Nucleus accumbens (tissue), 56 donors: Measurements from ENCODE around the gene ARG2.

ENCODE experiments used
- DNase-seq, 56 donors: peaks; one replicate each; lab custom pipeline; 2025; lab: John Stamatoyannopoulos, UW

Gene ARG2

DNA sequence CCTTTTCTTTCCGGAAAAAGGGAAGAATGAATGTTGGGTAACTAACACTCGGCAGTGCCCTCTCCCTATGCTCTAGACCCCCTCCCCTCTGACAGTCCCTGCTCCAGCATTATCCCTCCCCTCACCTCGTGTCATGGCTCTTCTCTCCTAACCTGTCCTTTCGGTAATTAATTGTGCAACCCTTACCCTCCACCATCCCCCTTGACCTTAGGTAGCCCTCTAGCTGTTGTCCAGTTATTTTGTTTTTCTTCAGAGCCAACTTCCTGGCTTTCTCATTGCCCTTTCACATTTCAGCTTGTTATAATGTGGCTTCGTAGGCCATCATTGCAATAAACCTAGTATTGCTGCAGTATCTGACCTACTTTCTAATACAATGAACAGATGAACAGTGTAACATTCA, 11.2 kb downstream of the ARG2 start:
- no peak for DNase-seq

DNA sequence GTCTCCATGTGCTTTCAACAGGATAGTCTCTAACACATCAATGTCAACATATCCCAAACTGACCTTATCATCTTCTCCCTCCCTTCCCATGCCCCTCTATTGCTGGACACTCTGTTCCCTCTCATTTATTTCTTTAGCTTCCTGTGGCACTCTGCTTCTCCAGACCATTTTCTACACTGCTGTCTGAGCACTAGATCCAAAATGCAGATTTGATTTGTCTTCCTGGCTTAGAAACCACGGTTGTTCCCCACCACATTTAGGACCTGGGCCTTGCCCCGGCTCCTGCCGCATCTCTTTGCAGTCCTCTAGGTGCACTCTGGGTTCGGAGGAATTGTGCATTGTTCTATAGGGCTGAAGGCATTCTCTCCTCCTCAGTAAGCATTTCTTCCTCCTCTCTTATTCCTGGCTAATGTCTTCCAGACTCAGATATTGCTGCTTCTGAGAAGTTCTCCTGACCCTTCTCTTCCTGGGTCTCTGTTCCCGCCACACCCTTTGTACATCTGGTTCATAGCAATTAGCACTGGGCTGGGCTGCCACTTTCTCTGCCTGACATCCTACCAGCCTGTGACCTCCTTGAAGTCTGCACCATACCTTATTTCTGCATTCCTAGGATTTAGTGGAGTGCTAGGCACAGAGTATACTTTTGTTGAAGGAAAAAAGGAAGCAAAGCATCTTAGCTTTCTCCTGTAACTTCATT, 13.9 kb downstream of the ARG2 start:
- no peak for DNase-seq

DNA sequence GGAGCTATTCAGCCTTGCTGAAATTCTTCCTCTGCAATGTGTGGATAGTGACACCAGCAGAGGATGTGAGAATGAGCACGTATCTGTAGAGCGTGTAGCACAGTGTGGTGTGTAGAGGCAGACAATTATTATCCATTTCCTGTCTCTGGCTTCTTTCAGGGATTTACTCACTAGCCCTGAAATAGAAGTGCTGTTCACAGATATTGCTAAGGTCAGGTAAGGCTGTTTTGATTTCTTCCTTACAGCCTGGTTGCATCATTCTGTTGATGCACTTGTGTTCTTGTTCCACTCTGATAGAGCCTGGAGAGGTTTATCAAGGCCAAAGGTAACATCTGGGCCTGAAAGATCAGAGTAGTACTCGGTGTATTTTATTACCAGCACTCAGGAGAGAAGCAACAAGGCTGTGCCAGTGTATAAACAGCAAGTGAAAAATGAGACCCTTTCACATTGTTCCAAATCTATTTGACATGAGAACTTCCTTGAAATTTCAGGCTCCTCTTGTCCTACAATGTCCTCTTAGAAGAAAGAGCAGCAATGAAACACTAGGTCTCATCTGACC, 16.7 kb downstream of the ARG2 start:
- DNase-seq, result no peak

DNA sequence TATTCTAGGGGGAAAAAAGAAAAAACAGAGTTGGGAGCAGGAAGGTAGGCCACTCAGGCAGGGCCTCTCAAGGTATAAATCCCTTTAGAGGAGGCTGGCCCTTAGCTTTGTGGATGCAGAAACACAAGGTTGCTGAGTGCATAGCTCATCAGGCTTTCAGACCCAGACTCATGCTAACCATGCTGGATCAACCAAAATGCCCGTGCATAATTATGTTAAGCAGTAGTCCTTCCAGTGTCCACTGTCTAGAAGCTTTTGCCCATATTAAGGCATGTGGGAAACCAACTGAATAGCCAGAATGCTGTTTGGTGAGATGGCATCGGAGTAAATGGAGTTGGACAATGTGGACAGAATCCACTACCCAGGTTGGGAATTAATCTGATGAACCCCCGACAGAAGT, 18.9 kb downstream of the ARG2 start:
- no peak for DNase-seq

DNA sequence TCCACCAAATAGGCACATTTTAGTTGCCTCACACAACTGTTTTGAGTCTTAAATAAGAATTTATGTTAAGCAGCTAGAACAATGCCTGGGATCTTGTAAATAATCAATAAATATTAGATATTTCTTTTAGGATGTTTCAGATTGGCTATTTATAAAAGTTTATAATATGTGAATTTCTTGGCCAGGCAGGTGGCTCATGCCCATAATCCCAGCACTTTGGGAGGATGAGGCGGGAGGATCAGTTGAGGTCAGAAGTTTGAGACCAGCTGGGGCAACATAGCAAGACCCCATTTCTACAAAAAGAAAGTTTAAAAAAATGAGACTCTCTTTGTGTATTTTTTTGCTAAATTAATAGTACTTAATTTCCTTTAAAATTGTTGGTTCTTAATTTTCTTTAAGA, 21.8 kb downstream of the ARG2 start:
- DNase-seq, result no peak

DNA sequence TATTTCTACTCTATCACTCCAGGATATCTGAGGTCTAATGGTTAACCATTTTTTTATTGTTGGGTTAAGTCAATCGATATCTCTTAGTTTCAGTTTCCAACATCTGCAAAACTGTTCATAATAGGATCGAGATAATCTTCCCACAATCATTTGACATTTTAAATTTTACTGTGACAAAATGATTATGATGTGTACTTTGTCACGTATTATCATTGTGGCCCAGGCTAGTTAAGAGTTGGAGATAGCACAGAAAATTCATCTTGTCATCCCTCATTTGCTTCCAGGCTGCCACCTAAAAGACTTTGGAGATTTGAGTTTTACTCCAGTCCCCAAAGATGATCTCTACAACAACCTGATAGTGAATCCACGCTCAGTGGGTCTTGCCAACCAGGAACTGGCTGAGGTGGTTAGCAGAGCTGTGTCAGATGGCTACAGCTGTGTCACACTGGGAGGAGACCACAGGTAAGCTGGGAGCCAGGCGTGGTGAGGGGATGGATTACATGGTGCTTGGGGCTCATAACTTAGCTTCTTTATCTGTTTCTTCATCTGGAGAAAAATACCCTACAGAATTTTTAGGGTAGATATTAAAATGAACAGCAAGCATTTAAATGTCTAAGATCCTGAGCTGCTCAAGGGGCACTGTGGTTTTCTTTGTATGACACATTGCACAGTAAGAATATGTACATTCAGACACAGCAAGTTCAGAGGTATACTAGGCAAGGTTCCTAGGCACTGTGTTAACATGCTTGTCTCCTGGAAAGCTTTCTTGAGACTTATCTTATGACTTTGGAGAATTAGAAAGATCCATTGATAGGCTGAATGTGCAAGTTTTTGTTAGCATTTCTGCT, 22.4 kb downstream of the ARG2 start:
- no peak for DNase-seq

DNA sequence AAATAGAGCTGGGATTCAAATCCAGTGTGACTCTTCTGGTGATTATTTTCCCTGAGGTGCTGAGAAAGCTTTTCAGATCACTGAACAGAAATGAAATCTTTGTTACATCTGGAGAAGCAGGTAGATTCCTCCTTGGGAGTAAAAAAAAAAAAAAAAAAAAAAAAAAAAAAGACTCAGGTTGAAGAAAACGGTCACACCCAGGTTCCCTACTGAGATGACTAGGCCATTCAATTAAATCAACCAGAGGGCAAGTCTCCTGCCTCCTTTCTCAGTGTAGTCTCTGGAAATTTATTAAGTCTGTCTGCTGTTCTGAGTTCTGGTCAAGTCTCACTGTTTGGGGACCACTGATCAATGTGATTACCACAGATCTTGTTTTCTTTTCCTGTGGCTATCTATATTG, 24.0 kb downstream of the ARG2 start:
- no peak for DNase-seq

DNA sequence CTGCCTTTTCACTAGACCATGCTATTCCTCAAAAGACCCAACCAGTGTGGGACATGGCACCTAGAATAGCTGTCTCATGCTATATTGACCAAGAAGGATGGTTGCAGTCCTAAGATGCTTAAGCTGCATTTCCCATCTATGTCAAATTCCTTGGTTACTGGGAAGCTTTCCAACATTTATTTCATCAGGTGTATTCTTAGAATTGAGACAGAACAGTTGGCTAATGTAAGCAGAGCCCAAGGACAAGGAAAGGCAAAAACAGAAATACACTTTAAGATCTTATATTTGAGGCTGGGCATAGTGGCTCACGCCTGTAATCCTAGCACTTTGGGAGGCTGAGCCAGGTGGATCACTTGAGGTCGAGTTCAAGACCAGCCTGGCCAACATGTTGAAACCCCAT, 24.7 kb downstream of the ARG2 start:
- no peak for DNase-seq

DNA sequence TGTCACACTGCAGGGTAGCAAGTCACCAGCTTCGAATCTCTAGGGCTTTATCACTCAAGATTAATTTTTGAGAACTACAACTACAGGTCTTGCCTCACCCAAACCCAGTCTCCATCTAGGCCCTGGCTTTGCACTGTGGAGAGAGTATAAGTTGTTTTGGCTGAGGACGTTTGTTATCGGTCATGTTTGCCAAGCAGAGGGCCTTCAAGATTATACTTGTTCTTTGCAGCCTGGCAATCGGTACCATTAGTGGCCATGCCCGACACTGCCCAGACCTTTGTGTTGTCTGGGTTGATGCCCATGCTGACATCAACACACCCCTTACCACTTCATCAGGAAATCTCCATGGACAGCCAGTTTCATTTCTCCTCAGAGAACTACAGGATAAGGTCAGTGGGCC, 25.7 kb downstream of the ARG2 start:
- no peak for DNase-seq

DNA sequence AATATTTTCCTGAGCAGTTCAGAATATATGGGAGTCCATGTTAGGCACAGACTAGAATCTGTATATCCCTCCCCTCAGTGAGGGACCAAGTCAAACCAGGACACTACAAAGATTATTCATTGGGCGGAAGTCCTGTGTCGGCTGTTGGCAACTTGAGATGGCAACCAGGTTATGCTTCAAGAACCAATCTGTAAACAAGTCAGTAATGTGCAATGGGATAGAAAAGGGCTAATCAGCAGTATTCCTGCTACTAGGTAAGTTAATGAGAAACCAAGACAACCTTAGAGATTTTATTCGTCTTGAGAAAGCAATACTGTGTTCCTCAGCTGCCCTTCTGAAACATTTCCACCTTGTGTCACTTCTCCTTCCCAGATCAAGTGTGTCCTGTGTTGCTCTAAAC, 26.4 kb downstream of the ARG2 start:
- no peak for DNase-seq

DNA sequence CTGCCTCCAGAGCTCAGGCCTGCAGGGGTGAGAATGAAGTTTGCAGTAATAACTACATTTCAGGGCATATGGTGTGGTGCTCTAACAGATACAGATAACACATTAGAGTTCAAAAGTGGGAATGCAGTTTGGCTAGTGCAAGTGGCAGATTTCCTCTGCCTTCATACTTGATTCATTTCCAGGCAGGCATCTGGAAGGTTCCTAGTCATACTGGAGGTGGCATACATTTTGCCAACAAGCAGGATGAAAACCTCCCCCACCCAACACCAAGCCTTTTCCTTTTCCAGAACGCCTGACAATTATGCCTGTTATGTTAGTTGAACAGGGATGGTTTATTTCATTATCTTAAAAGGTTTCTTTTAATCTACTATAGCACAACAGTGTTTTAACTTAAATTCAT, 30.4 kb downstream of the ARG2 start:
- DNase-seq, result peak in 13 of 56 donors; percentile 3 to 53 (median 10)

DNA sequence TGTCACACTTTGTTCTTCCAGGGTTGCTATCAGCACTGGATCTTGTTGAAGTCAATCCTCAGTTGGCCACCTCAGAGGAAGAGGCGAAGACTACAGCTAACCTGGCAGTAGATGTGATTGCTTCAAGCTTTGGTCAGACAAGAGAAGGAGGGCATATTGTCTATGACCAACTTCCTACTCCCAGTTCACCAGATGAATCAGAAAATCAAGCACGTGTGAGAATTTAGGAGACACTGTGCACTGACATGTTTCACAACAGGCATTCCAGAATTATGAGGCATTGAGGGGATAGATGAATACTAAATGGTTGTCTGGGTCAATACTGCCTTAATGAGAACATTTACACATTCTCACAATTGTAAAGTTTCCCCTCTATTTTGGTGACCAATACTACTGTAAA, 31.0 kb downstream of the ARG2 start:
- no peak for DNase-seq

DNA sequence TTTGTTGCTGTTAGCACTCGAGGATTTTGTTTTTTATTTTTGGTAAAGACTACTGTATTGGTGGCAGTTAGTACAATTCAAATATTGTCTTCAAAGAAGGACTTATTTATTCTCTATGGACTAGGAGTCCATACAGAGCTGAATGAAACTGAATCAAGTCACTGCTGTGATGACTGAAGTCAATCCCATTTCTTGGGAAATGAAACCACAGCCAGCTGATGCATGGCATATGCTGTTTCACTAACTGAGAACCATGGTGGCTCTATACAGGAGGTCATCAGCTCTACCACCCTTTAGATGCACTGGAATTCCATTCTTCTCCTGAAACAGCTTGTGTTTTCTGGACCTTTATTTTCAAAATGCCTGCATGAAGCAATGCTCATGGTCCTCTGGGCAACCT, 32.5 kb downstream of the ARG2 start:
- no peak for DNase-seq

DNA sequence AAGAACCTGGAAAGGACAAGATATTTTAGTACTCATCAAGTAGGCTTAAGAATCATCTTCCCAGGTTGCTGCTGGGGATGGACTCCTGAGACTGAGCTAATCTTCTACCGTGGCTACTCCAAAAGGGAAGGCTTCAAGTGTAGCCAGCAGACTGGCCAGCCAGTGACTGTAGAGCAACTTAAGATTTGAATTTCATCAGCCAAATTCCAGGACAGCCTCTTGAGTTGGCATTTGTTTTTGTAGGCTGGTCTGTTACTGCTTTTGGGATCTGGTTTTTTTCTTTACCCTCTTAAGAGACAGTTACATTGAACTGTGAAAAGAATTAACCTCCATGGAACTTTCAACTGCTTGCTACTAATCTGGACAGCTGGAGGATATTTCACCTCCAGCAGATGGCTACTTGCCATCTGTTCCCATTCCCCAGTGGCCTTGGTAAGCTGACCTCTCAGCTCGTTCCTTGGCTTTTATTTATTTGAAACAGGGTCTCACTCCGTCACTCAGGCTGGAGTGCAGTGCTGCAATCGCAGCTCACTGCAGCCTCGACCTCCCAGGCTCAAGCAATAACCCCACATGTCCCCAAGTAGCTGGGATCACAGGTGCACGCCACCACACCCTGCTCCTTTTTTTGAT, 34.0 kb downstream of the ARG2 start:
- no peak for DNase-seq

DNA sequence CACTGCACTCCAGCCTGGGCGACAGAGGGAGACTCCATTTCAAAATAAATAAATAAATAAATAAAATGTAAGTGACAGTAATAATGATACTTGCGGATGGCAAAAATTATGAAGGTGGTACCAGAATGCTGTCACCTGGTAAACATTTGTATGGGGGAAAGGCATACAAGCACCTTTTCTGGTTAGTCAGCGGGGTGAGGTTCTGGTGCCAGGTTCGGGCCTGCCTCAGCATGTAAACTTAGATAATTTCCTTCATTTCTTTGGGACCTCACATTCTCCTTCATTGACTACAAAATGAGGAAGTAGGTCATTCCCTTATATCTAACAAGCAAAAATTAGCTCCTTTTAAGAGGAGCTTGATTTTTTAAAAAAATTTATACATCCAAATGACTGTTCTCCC, 43.9 kb downstream of the ARG2 start:
- DNase-seq, result no peak

DNA sequence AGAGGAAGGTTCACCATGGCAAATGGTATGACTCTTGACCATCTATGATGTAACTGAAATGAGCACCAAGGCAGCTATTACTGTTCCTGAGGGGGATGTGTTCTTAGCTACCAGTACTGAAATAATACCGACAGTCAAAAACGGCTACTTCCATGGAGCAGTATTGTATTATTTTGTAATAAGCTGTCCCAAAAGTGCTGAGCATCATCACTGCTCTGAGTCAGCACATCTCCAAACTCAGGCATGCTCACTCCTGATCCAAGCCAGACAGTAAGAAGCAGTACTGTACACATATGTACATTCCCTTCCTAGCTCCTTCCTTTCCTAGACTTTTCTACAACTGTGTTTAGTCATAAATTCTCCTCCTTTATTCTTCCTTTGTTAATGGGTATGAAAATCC, 46.1 kb downstream of the ARG2 start:
- peak in 3 of 56 donors; percentile 3 to 10 (median 5) for DNase-seq

DNA sequence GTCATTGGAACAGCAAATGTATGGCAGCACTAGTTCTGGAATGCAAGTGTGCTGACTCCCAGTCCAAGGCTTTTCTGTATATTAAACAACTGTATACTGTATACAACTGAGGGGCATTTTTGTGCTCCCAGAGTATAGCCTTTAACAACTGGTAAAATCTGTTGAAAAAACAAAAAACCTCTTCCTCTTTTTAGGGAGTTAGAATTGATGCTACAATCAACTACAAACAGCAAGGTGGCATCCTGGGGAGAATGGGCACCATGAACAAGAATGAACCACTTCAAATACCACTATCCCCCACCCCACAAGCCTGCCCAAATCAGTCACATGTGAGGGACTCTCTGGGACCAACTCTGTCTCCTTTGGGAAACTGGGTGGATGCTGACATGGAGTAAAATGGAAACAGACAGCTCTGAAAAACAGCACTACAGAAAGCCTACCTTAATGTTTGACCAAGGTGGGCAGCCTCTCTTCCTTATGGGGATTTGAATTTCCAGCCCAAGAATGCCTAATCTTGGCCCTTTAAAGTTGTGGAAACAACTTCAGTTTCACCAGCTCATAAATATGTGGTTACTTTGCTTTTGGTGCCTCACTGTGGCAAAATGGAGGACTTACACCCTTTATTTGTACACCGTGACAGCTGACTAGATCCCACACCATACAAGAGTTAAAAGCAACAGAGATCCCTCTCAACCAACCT, 47.2 kb downstream of the ARG2 start:
- DNase-seq, result peak in 8 of 56 donors; percentile 4 to 35 (median 16)

DNA sequence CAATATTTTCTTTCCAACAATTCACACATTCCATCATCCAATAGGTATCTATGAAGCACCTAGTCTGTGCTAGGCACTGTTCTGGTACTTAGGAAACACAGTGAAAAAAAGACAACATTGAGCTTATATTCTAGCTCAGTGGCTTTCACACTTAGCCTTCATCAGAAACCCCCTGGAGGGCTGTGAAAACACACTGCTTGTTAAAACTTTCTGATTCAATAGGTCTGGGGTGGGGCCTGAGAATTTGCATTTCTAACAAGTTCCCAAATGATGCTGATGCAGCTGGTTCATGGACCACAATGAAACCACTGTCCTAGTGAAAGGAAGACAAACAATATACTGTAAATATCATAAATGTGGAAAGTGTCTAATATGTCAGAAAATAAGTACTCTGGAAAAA, 48.8 kb downstream of the ARG2 start:
- no peak for DNase-seq

DNA sequence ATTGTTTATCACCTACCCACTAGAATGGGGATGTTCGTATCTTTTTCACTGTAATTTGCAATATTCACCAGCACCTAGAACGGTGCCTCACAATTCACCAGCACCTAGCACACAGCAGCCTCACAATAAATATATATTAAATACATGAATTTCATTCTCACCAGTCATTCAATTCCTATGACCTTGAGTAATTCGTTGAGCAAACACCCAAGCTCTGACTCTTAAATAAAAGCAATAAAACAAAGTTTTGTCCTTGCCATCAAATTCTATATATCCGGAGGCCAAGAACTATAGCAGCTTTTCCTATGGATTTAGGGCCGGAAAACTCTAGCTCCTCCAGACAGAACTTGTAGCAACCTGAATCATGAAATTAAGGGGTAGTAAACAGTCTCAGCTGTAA, 53.7 kb downstream of the ARG2 start:
- no peak for DNase-seq

DNA sequence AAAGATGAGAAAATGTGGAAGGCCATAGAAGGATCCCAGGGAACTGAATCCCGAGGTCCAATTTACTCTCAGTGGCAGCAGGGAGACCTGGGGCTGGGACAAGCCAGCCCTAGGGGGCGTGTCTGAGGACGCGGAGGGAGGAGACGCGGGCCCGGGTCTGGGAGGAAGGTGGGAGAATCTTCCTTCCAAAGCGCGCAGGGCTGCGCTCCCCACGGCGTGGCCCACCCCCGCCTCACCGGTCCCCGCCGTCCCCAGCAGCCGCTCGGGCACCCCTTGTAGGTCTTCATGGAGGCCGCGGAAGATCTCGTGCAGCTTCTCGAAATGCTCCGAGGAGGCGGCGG, 54.4 kb downstream of the ARG2 start:
- peak in 47 of 56 donors; percentile 12 to 80 (median 59) for DNase-seq
